Colon (tissue), 2 donors: Measurements from ENCODE around the gene RASSF6.
"Not testable (repeated sequence)": the region's sequence is repeated elsewhere in the genome, so short reads cannot be mapped to it uniquely, and the experiment has no call there.

ENCODE experiments used
- FAIRE-seq: peaks from 2 replicates; lab custom pipeline; 2012; peaks lifted over from hg19 to GRCh38; lab: Jason Lieb, UNC
- donor health status: control.
- donor health status: control.

Gene RASSF6

DNA sequence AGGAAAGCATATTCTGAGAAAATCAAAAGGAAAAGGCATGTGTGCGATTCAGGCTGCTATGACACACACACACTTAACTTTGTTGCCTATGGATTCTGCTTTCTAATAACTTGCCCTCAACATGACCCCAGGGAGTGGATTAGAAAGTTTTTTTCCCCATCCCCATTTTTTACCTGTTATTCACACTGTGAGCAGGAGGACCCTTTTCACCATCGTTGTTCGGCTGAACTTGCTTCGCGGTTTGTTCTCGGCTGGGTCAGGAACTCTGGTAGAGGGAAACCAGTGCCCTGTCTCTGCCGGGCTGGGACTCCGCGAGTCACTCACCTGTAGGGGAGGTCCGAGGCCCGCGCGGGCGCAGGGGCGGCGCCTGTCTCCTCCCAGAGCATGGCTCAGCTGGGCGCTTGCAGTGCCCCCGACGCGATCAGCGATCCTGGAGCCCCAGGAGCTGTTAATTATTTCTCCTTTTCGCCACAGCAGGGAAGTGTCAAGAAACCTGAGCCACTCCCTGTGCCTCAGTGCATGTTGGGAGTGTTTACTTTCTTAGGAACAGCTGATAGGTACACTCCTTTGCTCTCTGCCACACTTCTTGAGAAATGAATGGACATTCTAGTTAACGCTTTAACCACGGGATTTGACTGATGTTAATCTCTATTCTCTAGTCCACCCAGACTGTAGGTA, at the start of gene RASSF6:
RASSF6 (minus strand) TSS at position 322 of the 678 bp plus-strand sequence. CDS start 8,641 bp downstream, outside the sequence.
- FAIRE-seq: no peak

DNA sequence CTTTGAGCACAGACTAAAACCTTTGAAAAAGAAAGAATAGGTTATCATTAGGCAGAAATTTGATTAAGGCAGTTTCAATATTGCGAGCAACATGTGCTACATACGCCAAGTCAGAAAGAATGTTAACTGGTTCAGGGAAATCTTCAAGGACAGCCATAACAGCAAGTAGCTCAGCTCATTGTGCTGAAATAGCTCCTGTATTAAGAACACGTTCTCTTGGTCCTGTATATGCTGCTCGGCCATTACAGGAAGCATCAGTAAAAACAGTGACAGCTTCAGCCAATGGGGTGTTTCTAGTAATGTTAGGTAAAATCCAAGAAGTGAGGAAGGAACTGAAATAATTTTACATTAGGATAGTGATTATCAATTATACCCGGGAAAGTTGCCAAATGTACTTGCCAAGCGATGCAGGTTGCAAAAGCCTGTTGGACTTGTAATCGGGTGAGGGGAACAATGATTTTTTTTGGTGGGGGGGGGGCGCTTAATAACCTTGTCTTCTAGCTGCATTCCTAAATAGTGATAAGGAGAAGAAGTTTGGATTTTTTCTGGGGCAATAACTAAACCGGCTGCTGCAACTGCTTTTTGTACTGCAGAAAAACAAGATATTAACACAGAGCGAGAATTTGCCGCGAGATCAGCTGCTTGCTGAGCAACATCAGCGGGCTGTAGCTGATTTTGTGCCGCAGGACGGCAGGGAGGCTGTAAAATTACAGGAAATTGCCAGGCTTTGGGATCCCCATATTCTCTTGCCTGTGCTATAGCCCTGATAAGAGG, 49.4 kb upstream of the RASSF6 start:
- FAIRE-seq: no peak

DNA sequence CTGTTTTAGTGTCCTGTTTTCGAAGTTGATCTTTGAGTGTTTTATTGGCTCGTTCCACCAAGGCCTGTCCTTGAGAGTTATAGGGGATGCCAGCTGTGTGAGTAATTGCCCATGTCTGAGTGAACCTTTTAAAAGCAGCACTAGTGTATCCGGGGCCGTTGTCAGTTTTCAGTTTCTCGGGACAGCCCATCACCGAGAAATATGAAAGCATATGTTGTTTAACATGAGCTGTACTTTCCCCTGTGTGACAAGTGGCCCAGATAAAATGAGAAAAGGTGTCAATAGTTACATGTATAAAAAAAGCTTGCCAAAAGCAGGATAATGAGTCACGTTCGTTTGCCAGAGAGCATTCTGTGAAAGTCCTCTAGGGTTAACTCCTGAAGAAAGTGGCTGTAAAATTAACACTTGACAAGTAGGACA, 48.6 kb upstream of the RASSF6 start:
- no peak for FAIRE-seq

DNA sequence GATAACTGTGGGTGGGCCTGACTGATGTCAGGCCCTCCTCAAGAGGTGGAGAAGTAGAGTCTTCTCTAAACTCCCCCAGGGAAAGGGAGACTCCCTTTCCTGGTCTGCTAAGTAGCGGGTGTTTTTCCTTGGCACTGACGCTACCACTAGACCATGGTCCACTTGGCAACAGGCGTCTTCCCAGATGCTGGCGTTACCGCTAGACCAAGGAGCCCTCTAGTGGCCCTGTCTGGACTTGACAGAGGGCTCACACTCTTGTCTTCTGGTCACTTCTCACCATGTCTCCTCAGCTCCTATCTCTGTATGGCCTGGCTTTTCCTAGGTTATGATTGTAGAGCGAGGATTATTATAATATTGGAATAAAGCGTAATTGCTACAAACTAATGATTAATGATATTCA, 45.7 kb upstream of the RASSF6 start:
- FAIRE-seq: not testable (repeated sequence)

DNA sequence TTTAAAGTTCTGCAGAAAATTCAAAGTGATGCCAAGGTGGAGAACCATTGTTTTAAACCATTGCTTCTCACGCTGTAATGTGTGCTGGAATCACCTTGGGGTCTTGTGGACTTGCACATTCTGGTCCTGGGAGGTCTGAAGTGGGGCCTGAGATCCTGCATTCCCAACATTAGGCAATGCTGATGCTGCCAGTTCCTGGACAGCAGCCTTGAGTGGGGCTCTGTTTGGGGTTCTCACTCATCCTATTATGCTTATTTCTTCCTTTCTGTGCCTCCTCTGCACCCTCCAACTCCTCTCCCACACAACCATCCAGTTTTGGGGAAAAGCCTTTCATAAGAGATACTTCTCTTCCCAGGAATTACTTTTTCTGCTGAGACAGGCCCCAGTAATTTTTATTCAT, 44.2 kb upstream of the RASSF6 start:
- no peak for FAIRE-seq

- no peak for FAIRE-seq
Observed at GRCh38 chr4:73663576-73663975, 43.3 kb upstream of the RASSF6 start.

- FAIRE-seq: no peak
Observed at GRCh38 chr4:73662709-73663546, 42.7 kb upstream of the RASSF6 start.

GRCh38 chr4:73661646-73662119, 41.4 kb upstream of the RASSF6 start:
- FAIRE-seq: no peak

DNA sequence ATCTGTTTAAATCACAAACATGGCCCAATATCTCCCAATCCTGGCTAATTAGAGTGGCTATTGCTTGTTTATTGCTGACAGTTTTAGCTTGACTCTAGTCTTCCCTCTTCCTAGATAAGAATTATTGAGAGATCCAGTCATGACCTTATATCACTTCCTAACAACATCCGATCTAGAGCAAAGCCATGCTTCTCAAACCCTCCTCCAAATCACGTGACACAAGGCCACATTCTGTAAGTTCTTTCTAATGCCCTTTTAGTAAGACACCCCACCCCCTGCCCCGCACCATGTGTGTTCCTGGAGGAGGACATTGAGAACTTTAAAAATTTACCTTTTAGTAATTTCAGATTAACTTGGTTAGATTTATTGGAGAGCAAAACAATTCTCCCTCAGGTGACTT, 40.6 kb upstream of the RASSF6 start:
- FAIRE-seq: no peak

- FAIRE-seq: no peak
Observed at GRCh38 chr4:73653695-73654106, 33.5 kb upstream of the RASSF6 start.

- no peak for FAIRE-seq
Observed at GRCh38 chr4:73650250-73650649, 30.0 kb upstream of the RASSF6 start.

- FAIRE-seq: no peak
Observed at GRCh38 chr4:73648478-73648877, 28.2 kb upstream of the RASSF6 start.

- no peak for FAIRE-seq
Observed at GRCh38 chr4:73646117-73646516, 25.9 kb upstream of the RASSF6 start.

DNA sequence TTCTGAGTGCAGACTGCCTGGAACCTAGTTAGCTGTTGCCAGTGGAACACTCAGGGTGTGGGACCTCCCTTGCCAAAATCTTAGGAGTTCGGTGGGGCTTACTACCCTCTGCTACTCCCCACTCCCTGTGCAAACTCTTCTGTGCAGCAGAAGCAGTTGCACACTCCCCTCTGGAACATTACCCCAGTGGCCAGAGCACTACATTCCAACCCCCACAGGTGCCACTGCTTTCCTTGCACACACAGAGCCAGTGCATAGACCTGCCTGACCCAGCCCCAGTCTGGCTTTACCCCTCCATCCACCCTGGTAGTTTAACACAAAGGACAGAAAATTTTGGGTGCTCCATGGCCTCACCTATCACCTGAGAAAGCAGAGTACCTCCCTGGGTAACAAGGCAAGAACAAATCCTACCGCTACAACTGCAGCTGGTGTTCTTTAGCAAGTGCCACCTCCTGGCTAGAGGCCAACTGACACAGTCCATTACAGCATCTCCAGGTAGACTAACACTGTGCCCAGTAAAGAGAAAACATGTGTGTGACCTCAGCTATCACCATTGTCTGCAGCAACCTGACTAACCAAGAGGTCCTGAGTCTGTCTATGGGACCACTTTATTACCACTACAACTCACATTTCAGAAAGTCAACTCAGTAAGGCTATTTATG, 11.5 kb upstream of the RASSF6 start:
- FAIRE-seq: no peak

GRCh38 chr4:73628834-73629233, 8.6 kb upstream of the RASSF6 start:
- FAIRE-seq: not testable (repeated sequence)

DNA sequence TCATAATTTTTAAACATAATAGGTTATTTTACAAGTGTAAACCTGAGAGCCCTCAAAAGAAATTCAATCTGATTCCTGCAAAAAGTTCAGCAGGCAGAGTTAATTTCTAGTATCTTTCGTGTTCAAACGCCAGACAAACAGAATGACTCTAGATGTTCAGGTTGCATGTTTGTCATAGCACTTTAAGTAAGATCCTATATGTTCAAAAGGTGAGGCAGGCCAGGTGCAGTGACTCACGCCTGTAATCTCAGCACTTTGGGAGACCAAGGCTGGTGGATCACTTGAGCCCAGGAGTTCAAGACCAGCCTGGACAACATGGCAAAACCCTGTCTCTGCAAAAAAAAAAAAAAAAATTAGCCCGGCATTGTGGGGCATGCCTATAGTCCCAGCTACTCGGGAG, 1.1 kb upstream of the RASSF6 start:
- no peak for FAIRE-seq

GRCh38 chr4:73619346-73619745, 890 bp downstream of the RASSF6 start:
- FAIRE-seq: no peak

DNA sequence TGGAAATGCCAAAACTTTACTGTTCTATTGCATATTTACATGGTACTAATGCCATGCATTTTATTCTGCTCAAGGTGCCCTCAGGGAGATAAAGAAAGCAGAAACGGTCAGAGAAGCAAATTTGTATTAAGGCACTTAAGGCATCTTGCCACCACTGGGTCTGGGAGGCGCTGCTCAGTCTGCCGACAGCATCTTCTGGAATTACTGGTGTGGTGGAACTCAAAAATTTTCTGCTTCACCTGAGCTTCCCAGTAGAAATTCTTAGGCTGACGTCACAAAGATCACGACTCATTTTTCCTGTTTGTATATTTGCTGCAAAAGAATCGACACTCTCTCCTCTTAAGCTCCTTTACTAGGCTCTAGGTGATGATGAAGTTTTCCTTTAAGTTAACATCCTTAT, 3.0 kb downstream of the RASSF6 start:
- FAIRE-seq: no peak

- FAIRE-seq: no peak
Observed at GRCh38 chr4:73615613-73616012, 4.6 kb downstream of the RASSF6 start.

GRCh38 chr4:73614311-73614867, 5.8 kb downstream of the RASSF6 start:
- no peak for FAIRE-seq

DNA sequence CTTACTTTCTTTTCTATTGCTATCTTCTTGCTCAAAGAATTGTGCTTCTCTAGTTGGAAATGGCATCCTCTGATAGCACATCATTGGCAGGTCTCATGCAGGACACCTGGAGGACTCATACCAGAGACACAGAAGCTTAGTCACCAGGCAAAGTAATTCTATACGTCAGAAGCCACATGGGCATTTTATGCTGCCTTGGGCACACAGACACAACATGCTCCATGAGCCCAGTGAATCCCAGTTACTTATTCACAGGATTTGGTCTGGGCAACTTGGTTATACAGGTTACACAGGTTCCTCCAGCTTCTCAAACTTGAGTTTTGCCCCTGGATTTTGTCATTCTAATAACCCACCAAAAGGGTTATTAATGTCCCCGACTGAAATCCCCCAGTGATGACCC, 7.1 kb downstream of the RASSF6 start:
- FAIRE-seq: no peak

GRCh38 chr4:73612032-73612431, 8.2 kb downstream of the RASSF6 start:
- FAIRE-seq: no peak
